K562 (cell line): ENCODE data around the gene COPS6. TPM values are rescaled to one million over a fixed set of nuclear protein-coding genes. Genes with fewer than 3 reads are reported as not detected.
A peak's percentile ranks its signal among the peaks of the same experiment; 100 is the strongest.

Source experiments
- COPS2 ChIP-seq: fragments of 450-650 bp; conservative IDR thresholded peaks from 2 replicates; pipeline ENCODE4 v1.6.1; 2016; ENCODE audit warnings: mild to moderate bottlenecking, moderate library complexity
- CREB3 ChIP-seq: fragments of 450-650 bp; conservative IDR thresholded peaks from 2 replicates; pipeline ENCODE4 v1.6.1; 2016; ENCODE audit warnings: missing genetic modification characterization, low read depth, mild to moderate bottlenecking, missing compliant biosample characterization, moderate library complexity
- HDAC1 ChIP-seq, 2 experiments: fragments of 450-650 bp; IDR thresholded peaks; 2 replicates each; pipeline ENCODE4 v1.6.1; 2016 to 2017; ENCODE audit warnings: inconsistent platforms in 1 of 2, mild to moderate bottlenecking in 1 of 2, moderate library complexity in 1 of 2
- HDAC2 ChIP-seq: fragments of 450-650 bp; IDR thresholded peaks from 2 replicates; pipeline ENCODE4 v1.6.1; 2016; ENCODE audit warnings: mild to moderate bottlenecking
- HNRNPUL1 ChIP-seq: fragments of 200-400 bp; formaldehyde crosslinking; IDR thresholded peaks from 2 replicates; pipeline ENCODE4 v1.6.1; 2017; ENCODE audit warnings: low read length
- KLF1 ChIP-seq: fragments of 450-650 bp; IDR thresholded peaks from 2 replicates; pipeline ENCODE4 v1.6.1; 2016; ENCODE audit warnings: missing genetic modification characterization, missing compliant biosample characterization
- LARP7 ChIP-seq: fragments of 450-650 bp; IDR thresholded peaks from 2 replicates; pipeline ENCODE4 v1.6.1; 2016
- POLR2G ChIP-seq: fragments of 200-400 bp; formaldehyde crosslinking; IDR thresholded peaks from 2 replicates; pipeline ENCODE4 v1.6.1; 2017; ENCODE audit warnings: low read depth, mild to moderate bottlenecking, antibody characterized with exemption, low read length, moderate library complexity
- POLR2H ChIP-seq: IDR thresholded peaks from 2 replicates; pipeline ENCODE4 v1.6.1; 2016; ENCODE audit warnings: missing genetic modification characterization, low read depth, mild to moderate bottlenecking, control low read depth, missing compliant biosample characterization, moderate library complexity
- RUNX1 ChIP-seq: sonication (generic); IDR thresholded peaks from 2 replicates; pipeline ENCODE4 v1.6.1; 2016; ENCODE audit warnings: antibody characterized with exemption, low read depth
- SRSF9 ChIP-seq: fragments of 200-400 bp; formaldehyde crosslinking; IDR thresholded peaks from 2 replicates; pipeline ENCODE4 v1.6.1; 2017; ENCODE audit warnings: low read depth, low read length, borderline replicate concordance
- TAF7 ChIP-seq: fragments of 450-650 bp; IDR thresholded peaks from 2 replicates; pipeline ENCODE4 v1.6.1; 2016; ENCODE audit warnings: missing genetic modification characterization, missing compliant biosample characterization
- TARDBP ChIP-seq: fragments of 450-650 bp; IDR thresholded peaks from 2 replicates; pipeline ENCODE4 v1.6.1; 2016
- TFAM ChIP-seq: fragments of 250-450 bp; sonication (Bioruptor Pico); conservative IDR thresholded peaks from 2 replicates; pipeline ENCODE4 v1.5.0; 2021; ENCODE audit warnings: mild to moderate bottlenecking, moderate library complexity
- TOE1 ChIP-seq, 2 experiments: fragments of 450-650 bp in 1 of 2; sonication (generic) in 1 of 2; formaldehyde crosslinking in 1 of 2; IDR thresholded peaks; 2 replicates each; pipeline versions ENCODE4 v1.7.1 to v1.8.0; 2016 to 2022; ENCODE audit warnings: borderline replicate concordance in 2 of 2, mild to moderate bottlenecking in 2 of 2, antibody characterized with exemption in 1 of 2, inconsistent platforms in 1 of 2, low read depth in 1 of 2, missing genetic modification reagents in 1 of 2, moderate library complexity in 1 of 2
- ZNF143 ChIP-seq: sonication (generic); formaldehyde crosslinking; IDR thresholded peaks from 2 replicates; pipeline ENCODE4 v1.9.0; 2022; ENCODE audit warnings: mild to moderate bottlenecking, missing genetic modification reagents
- ZNF217 ChIP-seq: sonication (generic); formaldehyde crosslinking; IDR thresholded peaks from 2 replicates; pipeline ENCODE4 v1.8.0; 2022; ENCODE audit warnings: mild to moderate bottlenecking, missing genetic modification reagents
- ZNF707 ChIP-seq: fragments of 250-450 bp; sonication (Bioruptor Pico); conservative IDR thresholded peaks from 2 replicates; pipeline ENCODE4 v1.8.0; 2022; ENCODE audit warnings: inconsistent platforms, mild to moderate bottlenecking, moderate library complexity
- polyA plus RNA-seq, 8 experiments: library from polyadenylated mRNA; depleted of rRNA in 4 of 8; stranded (reverse) in 5 of 8; unstranded in 3 of 8; fragments of >200 nt; fragmentation: Nextera tagmentation in 2 of 8; fragmentation: Illumina TruSeq in 1 of 8; extraction: Ambion mirVana in 2 of 8; extraction: Trizol in 1 of 8; gene quantifications; 2 replicates each; pipeline versions ENCODE4 v1.2.1 to v1.2.3, GENCODE V29; 2011 to 2014; ENCODE audit warnings: inconsistent platforms in 1 of 8, missing spikeins in 1 of 8
- total RNA-seq, 7 experiments: library from RNA; depleted of rRNA in 6 of 7; stranded (reverse); fragments of >200 nt in 6 of 7; fragmentation: Illumina TruSeq in 2 of 7; extraction: Trizol in 2 of 7; gene quantifications; 2 replicates each; pipeline versions ENCODE4 v1.2.1 to v1.2.3, GENCODE V29; 2011 to 2021; ENCODE audit warnings: low replicate concordance in 1 of 7
- TF ChIP-seq, protein P1 (sequence below), 2 experiments: fragments of 450-650 bp; IDR thresholded peaks; 2 replicates each; pipeline ENCODE4 v1.6.1; 2016; ENCODE audit warnings: mild to moderate bottlenecking in 2 of 2, borderline replicate concordance in 1 of 2, low read depth in 1 of 2, moderate library complexity in 1 of 2

Gene COPS6
- total and polyA plus RNA-seq, 9 of the 15 experiments (the other 6 are each of a cell fraction or from before 2014, with no cell fraction given), result 63.0 to 331 (median 168) TPM

GRCh38 chr7:100101016-100101862 is 12.5 kb downstream of the COPS6 start, which contains the start of the genes AP4M1 and MCM7 (continued):
- no peak for TF ChIP-seq ZNF217 (CRISPR knock-in tag)
- no peak for TF ChIP-seq CREB3 (tag)
- no peak for TF ChIP-seq RUNX1
- TF ChIP-seq POLR2H (tag), result peak; percentile 86
- TF ChIP-seq HNRNPUL1, result no peak
- peak; percentile 94 for TF ChIP-seq POLR2G
- no peak for TF ChIP-seq ZNF707
- TF ChIP-seq KLF1 (tag), result no peak
- peak; percentile 88 for TF ChIP-seq TAF7 (tag)
- TF ChIP-seq SRSF9, result no peak
- peak; percentile 37; the same call in 1 of the 2 replicates for TF ChIP-seq HDAC2
- TF ChIP-seq COPS2, result no peak
- TF ChIP-seq TOE1 (IDR thresholded peaks at IDR 0.05; ENCODE audit: borderline replicate concordance), result peak; percentile 97
- TF ChIP-seq TOE1 (CRISPR knock-in tag; IDR thresholded peaks at IDR 0.05; ENCODE audit: borderline replicate concordance, low read depth), result no peak
- no peak for TF ChIP-seq TFAM (CRISPR knock-in tag)
- TF ChIP-seq, protein P1, sequence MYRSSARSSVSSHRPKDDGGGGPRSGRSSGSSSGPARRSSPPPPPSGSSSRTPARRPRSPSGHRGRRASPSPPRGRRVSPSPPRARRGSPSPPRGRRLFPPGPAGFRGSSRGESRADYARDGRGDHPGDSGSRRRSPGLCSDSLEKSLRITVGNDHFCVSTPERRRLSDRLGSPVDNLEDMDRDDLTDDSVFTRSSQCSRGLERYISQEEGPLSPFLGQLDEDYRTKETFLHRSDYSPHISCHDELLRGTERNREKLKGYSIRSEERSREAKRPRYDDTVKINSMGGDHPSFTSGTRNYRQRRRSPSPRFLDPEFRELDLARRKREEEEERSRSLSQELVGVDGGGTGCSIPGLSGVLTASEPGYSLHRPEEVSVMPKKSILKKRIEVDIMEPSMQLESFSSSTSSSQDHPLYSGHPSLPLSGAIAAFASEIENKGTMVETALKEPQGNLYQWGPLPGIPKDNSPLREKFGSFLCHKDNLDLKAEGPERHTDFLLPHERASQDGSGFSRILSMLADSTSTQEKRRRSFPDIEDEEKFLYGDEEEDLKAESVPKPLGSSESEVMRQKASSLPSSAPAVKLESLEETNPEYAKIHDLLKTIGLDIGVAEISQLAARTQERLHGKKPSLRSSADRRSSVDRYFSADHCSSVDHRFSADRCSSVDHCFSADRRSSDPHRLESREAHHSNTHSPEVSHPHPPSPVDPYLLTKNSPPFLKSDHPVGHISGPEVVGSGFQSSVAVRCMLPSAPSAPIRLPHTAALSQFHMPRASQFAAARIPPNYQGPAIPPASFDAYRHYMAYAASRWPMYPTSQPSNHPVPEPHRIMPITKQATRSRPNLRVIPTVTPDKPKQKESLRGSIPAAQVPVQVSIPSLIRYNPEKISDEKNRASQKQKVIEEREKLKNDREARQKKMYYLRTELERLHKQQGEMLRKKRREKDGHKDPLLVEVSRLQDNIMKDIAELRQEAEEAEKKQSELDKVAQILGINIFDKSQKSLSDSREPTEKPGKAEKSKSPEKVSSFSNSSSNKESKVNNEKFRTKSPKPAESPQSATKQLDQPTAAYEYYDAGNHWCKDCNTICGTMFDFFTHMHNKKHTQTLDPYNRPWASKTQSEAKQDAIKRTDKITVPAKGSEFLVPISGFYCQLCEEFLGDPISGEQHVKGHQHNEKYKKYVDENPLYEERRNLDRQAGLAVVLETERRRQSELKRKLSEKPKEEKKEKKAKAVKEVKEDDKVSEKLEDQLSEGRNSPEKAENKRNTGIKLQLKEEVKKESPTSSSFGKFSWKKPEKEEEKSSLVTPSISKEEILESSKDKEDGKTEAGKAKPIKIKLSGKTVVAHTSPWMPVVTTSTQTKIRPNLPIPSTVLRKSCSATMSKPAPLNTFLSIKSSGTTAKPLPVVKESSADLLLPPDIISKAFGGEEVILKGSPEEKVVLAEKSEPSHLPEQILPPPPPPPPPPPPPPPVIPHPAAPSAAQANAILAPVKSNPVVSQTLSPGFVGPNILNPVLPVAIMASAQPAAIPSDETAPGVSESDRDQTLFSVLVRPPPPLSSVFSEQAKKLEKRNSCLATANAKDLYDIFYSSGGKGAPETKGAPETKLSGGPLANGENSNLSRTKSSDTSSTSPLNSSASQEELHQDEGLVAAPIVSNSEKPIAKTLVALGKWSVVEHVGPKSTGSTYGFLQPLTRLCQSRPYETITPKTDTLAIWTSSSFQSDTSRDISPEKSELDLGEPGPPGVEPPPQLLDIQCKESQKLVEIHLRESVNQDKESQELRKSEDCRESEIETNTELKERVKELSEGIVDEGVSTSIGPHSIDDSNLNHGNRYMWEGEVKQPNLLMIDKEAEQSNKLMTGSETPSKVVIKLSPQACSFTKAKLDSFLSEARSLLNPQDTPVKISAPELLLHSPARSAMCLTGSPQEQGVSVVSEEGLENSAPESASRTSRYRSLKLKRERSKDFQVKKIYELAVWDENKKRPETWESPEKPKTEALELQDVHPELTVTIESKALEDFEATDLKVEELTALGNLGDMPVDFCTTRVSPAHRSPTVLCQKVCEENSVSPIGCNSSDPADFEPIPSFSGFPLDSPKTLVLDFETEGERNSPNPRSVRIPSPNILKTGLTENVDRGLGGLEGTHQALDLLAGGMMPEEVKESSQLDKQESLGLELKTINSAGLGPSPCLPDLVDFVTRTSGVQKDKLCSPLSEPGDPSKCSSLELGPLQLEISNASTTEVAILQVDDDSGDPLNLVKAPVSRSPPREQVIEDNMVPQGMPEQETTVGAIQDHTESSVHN (IDR thresholded peaks at IDR 0.05; ENCODE audit: borderline replicate concordance in 1 of 2, low read depth in 1 of 2), result no peak
- TF ChIP-seq TARDBP, result peak; percentile 66; the same call in 1 of the 2 replicates
- TF ChIP-seq ZNF143, result no peak
- peak; percentile 13 to 96; a peak in 3 of 4 replicates for TF ChIP-seq HDAC1 (IDR thresholded peaks at IDR 0.05)
- 0 out of 2 replicates have a peak, but pooled peaks have one; percentile 12 for TF ChIP-seq LARP7
